ENCODE measurements around the gene BLMH.

The BLMH gene, protein sequence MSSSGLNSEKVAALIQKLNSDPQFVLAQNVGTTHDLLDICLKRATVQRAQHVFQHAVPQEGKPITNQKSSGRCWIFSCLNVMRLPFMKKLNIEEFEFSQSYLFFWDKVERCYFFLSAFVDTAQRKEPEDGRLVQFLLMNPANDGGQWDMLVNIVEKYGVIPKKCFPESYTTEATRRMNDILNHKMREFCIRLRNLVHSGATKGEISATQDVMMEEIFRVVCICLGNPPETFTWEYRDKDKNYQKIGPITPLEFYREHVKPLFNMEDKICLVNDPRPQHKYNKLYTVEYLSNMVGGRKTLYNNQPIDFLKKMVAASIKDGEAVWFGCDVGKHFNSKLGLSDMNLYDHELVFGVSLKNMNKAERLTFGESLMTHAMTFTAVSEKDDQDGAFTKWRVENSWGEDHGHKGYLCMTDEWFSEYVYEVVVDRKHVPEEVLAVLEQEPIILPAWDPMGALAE

GRCh38 chr17:30291543-30292285 lies at the start of gene BLMH:
TSS of gene BLMH (minus strand) at chr17:30291944. CDS start at chr17:30291819, 125 bp downstream.
- DNase-seq = peak; percentile 88

- DNase-seq = no peak
These were observed 49.1 kb upstream of the BLMH start for GRCh38 chr17:30340801-30341356.

DNA sequence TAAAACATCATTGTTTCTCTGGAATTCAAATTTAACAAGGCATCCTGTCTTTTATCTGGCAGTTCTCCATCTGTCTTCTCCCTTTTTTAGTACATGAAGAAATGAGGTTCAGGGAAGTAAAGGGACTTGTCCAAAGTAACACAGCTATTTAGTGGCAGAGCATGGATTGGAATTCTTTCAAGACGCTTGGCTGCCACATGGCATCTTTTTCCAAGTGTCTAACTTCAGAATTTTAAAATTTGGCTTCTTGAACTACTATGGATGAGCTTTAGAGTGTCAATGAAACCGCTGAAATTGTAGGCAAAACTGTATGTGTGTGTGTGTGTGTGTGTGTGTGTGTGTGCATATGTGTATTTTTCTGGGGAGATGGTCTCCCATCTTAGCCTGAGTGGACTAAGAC lies 47.3 kb upstream of the BLMH start:
- no peak for DNase-seq

DNA sequence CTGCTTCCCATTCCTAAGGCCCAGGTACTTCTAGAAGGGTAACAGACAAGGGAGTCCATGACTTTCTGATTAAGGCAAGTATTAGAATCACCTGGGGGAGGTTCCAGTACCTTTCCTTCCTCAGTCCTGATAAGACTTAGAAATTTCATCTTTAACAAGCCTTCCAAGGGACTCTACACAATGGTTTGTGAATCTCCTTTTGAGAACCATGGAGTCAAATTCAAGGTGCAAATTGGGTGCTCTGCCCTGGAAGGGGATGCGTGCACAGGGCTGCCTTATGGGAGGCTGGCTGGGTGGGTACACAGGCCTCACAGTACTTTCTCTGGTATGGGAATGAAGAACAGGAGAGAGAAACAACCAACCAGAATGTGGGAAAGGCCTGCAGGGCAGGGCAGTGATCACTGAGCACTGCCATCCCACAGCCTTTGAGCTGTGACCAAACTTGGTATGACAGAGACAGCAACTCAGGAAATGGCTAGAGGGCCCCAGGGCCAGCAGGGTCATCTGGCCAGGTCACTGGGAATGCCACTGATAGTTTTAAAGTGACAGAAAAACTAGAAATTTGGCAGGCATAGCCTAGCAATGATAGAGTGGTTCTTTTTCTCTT lies 45.8 kb upstream of the BLMH start:
- no peak for DNase-seq

DNA sequence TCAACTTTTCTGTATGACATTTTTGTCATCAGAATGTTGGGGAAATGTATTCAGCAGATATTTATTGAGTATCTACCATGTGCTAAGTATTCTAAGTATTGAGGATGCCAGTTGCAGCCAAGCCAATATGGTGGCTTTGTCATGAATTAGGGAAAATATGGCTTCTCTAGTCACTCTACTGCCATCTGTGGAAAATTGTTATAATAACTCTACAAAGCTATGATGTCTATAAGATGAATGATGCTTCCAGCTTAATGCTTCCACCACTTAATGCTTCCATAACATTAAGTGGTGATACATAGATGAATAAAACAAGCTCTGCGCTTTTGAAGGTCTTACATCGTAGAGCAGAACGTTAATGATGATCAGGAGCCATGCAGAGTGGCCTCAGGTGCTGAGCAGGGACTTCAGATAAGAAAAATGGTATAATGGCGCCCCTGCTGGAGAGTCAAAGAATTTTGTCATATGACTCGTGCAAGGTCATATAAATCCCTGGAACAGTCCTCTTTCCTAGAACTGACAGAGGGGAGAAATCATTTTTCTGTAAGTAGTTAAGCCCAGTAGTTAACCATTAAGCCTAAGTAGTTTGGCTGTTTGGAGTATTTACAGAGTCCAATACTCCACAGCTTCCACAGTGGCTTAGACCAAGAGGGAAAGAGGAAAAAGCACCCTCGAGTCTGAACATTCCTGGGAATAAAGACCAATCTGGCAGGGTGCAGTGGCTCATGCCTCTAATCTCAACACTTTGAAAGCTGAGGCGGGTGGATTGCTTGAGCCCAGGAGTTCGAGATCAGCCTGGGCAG lies 44.8 kb upstream of the BLMH start:
- DNase-seq = peak; percentile 49

DNA sequence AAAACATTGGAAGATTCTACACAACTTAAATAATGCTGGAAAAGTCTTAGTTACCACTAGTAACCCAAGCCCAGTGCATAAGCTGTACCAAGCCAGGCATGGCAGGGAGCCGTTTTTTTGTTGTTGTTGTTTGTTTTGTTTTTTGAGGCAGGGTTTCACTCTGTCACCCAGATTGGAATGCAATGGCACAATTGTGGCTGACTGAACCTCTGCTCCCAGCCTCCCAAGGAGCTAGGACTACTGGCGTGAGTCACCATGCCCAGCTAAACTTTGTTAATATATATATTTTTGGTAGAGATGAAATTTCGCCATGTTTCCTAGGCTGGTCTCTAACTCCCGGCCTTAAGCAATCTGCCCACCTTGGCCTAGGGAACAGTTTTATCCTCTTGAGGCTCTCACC lies 42.7 kb upstream of the BLMH start:
- no peak for DNase-seq

DNA sequence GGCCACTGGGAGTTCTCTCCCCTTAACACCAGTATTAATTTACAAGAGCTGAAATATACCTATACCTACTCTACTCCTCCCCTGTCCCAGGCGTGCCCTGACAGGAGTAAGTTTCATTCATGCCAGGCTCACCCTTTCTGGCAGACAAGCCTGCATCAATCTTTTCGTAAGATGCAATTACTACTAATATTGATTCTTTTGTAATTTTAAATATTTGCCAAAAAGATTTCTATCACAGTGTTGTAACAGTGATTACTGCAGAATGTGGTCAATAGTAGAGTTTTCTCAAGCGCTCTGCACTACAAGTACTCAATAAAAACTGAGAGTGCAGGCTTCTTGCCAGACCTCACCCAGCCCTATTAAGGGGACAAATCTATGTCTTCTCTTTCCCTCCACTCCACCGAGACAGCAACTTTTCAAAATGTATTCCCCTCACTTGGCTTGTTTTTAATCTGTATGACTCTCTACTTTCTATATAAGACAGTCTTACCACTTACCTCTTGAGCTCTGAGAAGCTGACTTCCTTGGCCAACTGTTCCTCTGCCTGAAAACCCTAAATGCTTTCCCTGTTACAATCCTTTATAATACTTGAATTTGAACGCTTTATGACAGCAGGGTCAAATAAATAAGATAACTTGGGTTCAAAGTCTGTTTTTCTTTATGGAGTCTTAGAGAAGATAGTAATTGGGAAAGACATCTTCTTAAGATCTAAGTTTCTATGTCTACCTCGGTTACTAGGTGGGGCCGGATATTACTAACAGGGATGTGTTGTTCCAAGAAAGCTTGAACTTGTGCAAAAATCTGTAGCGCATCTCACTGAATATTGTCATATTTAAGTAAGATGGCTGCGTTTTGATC lies 42.0 kb upstream of the BLMH start, which contains the start of gene TMIGD1:
TMIGD1 (minus strand) TSS at position 555 of the 858 bp plus-strand sequence. CDS start 1,924 bp downstream, outside the sequence.
- no peak for DNase-seq

DNA sequence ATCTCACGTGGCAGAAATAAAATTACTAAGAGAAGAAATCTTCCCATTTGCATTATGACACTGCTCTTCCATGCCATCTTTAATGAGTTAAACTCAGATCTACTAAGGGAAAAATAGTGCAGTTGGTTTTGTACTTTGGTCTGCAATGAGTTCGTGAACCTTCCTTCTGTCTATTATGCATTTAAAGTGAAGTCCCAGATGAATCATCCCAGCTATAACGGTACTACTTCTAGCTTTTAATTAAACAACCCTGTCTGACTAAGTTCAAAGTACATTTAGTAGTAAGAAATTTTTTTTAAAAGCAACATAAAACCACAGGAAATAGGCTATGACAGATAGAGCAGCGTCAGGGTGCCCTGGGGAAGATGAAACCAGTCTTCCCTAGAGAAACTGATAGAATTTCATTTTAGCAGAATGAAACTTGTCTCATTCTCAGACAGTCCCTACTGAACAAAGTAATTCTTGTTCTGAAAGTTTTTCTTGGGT lies 40.4 kb upstream of the BLMH start:
- peak; percentile 44 for DNase-seq

DNA sequence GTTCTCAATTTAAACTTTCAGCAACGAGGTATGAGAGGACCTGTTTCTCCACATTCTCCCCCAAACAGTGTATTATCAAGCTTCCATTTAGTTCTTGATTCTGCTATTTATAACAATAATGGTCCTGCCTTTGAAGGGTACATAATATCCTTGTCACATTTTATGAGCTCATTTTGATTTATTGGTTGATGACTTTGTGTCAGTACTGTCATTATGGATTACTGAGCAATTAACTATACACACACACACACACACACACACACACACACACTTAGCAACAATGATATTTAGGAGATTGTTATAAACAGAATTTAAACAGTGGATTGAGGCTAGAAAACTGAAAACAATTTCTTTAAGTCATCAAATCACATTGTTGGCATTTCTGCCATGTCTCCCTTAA lies 35.1 kb upstream of the BLMH start:
- DNase-seq = no peak

- no peak for DNase-seq
These were observed 33.0 kb upstream of the BLMH start for GRCh38 chr17:30324723-30325122.

DNA sequence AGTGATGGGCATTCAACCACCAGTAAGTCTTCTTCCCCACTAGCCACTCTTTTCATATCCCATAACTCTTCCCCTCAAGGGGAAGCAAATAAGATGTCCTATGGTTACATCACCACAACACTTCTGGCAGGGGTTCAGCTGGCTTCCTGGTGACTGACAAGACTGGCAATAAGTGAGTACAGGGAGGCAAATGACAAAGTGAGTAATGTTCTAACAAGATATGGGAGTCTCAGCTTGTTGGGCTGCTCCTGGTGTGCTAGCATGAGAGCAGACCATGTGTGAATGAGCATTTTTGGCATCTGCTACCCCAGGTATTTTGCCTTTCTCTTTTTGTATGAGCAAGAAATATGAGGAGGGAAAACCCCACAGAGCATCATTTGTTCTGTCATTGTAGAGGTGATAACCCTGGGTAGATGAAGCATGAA lies 32.2 kb upstream of the BLMH start:
- DNase-seq = peak; percentile 37

DNA sequence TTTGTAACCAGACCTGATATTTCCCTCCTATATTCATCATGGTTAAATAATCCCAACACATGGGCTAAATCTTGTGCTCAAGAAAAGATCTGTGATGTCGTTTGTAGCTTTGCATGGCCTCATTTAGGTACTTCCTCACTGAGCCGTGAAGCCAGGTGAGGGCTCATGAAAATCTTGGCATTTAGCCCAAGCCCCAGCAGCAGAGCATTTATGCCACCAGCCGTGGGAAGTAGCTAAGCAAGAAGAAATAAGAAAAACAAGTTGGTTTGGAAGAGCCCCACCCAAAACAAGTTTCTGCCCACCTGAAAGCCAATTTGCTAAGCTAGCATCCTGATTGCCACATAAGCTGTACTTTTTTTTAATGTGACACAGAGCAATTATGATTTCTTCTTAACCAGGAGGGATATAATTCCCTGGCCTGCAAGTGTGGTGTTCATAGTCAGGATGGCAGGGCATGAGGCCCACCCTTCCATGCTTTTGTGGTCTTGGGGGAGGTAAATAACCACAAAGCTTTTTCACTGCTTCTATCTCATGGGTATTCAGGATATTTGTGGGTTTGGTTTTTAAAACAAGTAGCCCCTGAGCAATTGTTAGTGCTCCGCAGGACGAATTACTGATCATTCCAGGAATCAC lies 31.6 kb upstream of the BLMH start:
- DNase-seq = no peak

GRCh38 chr17:30321314-30321713 lies 29.6 kb upstream of the BLMH start:
- DNase-seq = no peak

DNA sequence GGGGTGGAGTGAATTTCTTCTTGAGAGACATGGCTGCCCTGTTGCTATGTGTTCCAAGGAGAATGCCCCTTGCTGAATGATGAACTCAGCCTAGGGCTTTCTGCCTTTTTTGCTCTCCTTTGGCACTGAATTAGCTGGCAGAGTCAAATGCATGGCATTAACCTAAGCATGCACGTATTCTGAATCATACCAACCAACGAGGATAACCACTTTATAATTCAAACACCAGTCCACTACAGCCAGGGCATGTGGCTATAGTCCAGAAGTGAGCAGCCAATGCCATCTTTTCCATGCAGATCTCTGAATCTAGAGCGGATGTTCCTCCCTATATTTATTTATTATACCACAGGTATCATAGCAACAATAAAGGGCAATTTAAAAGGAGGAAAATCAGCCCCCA lies 26.4 kb upstream of the BLMH start:
- no peak for DNase-seq

DNA sequence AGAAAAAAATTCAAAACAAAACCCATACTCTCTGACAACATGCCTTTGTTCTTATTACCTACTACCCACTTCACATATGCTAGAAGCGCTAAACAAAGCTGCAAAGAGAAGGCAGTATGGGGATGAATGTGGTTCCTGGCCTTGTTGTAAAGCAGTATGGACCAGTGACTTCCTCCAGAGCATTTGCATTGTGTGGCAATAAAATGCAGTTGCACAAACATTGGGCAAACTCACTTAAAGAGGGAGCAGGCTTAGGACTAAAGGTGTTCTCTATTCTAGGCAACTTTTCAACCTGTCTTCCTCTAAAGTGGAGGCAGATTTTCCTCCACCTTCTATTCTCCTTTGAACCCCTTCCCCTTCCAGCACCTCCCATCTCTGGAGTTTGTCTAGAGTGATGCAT lies 25.0 kb upstream of the BLMH start:
- DNase-seq = no peak

DNA sequence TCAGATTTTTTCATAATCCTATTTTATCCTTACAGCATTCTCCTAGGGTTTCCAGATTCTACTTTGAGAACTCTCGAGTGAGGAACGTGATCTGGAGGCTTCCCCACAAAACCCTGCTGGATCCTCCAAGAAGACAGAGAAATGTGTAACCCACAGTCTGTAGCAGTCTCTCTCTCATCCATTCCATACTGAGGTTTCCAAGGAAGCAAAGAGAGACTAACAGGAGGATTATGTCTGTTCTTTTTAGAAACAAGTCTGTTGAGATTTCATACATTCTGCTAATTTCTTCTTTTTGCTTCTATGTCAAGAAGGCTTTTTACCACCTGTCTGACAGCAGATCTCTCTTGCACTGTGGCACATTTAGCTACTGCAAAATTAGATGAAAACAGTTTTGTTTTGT lies 23.4 kb upstream of the BLMH start:
- DNase-seq = no peak

GRCh38 chr17:30314474-30314873 lies 22.7 kb upstream of the BLMH start:
- no peak for DNase-seq

- DNase-seq = no peak
These were observed 20.5 kb upstream of the BLMH start for GRCh38 chr17:30312226-30312625.

DNA sequence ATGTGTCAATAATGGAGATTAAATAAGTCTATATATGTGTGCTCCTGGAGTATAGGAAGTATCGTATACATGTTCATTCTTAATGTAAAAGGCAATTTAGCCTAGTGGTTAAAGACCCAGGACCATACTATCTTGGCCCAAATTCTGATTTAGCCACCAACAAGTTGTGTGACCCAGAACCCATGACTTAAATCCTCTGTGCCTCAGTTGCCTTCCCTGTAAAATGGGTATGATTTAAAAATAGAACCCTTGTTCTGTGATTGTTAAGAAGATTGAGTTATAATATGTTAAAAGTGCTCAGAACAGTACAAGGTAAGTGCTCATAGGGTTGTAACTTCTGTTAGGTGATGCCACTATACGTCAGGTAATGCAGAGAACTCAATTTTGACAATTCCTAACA lies 18.8 kb upstream of the BLMH start:
- DNase-seq = no peak

DNA sequence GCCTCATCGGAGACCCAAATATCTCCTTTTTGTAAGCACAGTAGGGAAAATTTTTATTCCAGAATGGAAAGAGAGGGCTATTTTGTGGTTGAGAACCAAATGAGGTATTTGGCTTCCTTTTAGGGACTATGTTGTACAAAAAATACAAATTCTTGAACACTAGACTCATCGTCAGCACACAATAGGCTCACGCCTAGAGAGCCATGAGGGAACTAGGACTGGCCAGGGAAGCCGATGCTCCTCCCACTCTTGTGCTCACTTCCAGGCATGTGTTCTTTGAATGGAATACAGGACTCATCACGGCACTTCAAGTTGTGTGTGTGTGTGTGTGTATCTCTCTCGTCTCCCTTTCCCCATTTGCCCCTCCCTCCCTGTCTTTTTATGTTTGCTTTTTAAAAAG lies 17.8 kb upstream of the BLMH start:
- no peak for DNase-seq

- no peak for DNase-seq
These were observed 16.7 kb upstream of the BLMH start for GRCh38 chr17:30308406-30308805.

Data from stimulated activated CD4-positive, alpha-beta T cell treated with anti-CD3 and anti-CD28 coated beads, Interleukin-4, amount 100 ng/mL, for 1 hour (primary cell).